Activated CD4-positive, alpha-beta T cell treated with anti-CD3 and anti-CD28 coated beads, Interleukin-2, amount 50 U/mL, for 48 hours (primary cell): ENCODE measurements around the gene ALK.

Experiments
- DNase-seq, 2 experiments: peaks; one replicate each; pipeline ENCODE4 v3.0.0-alpha.2; 2020

The ALK gene

DNA sequence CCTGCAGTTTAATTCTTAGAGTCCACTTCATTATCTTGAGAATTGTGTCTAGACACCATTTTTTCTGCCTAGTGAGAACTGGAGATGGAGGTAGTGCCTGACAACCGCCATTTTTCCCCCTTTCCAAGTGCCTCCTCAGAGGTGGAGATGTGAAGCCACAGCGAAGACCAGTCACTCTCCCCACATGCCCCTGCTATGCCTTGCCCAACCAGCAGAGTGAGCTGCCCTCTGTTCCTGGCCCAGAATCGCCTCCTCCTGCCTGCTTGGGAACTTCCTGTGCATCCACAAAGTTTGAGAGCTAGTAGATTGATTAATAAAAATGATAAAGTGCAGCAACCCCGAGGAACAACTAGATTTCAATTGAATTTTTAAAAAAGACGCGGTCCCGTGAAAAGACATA is 682.9 kb downstream of the ALK start:
- DNase-seq = peak; percentile 3 to 13

DNA sequence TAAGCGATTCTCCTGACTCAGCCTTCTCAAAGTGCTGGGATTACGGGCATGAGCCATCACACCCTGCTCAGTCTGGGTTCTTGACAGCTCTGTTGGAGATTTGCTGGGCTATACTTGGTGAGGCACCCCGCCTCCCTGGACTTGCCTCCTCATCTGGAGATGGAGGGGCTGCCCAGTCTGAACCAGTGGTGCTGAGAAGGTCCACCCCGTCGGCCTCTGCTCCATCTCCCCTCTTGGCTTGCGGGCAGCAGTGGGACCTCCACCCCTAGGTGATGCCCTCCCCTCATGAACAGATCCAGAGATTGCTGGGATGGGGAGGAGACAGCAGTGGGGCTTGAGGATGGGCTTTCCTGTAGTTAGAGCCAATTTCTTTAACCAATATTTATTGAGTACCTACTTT is 685.3 kb downstream of the ALK start:
- no peak for DNase-seq

GRCh38 chr2:29235411-29235810 is 686.0 kb downstream of the ALK start:
- no peak for DNase-seq

DNA sequence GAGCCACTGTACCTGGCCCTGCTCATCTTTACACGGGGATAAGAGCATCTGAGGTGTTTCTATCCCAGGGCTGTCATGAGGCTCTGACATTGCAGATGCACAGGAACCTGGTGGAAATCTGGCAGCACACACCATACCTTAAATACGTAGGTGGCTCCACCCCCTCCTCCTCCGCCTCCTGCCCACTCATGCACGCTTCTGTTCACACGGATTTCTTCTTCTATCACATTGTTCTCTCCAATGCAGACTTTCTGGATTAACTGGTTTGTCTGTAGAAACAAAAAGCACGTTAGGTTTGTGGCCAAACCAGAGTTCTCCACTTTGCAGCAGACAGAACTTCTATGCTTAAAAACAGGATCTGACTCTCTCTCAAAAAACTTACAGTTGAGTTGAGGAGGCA is 688.0 kb downstream of the ALK start:
- DNase-seq = no peak

DNA sequence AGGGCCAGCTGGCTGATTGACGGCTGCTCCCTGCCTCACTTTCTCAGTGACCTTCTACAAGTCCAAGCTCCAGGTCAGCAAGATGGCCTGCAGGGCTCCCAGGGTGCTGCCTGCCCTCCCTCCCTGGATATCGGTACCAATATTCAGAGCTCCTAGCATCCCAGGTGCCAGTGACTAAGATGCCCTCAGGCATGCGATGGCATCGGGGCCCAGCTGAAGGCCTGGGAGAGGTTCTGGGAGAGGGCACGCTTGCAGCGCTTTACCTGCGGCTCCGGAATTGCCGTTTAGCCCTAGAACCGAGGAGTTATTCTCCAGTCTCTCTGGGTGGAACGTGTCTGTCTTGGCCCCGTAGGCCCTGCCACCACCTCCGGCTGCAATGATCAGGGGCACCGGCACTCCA is 689.3 kb downstream of the ALK start:
- DNase-seq = no peak

DNA sequence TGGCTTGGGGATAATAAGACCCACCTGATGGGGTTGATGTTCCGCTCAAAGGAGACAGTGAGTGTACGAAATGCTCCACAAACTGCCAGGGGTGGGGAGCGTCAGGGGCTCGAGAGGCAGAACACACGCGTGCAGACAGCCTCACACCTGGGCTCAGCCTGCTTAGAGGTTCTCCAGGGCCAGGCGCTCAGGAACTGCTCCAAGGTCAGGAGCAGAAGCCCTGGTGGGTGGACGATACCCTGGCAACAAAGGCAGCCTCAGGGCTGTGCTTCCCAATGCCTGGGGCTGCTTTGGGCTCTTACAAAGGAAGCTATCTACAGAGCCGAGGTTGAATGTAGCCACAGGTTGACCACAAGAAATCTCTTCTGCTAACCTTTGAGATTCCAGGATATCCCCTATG is 691.7 kb downstream of the ALK start:
- no peak for DNase-seq

DNA sequence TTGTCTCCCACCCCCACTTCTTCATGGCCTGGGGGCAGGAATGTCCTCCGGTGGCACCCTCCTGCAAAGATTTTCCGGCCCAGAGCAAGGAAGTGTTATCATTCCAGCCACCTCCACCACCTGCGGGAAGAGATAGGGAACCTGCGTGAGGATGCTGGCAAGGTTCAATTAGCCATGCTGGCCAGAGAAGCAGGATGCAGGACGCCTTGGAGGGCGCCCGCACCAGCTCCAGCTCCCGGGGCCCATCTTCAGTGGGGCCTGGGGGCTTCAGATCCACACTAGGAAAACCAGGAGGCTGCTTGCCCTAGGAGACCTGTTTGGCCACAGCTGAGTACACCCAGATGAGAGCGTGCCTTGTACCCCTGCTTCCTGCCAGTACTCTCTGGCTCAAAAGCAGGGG is 692.4 kb downstream of the ALK start:
- DNase-seq = no peak

- DNase-seq = no peak
These were observed 693.3 kb downstream of the ALK start for GRCh38 chr2:29227935-29228675.

- no peak for DNase-seq
These were observed 694.6 kb downstream of the ALK start for GRCh38 chr2:29226808-29227207.

DNA sequence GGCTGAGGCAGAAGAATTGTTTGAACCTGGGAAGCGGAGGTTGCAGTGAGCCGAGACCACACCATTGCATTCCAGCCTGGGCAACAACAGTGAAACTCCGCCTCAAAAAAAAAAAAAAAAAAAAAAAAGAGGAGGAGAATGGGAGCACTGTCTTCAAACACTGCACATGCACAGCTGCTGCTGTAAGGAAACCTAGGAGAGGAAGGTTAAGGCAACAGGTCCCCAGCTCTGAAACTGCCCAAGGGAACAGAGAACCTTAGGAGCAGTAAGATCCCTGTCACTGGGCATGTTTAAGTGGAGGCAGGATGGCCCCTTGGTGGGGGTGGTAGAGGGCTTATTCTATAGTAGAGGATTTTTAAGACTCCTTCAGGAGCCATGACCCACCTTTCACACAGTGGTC is 695.0 kb downstream of the ALK start:
- DNase-seq = no peak

- no peak for DNase-seq
These were observed 695.6 kb downstream of the ALK start for GRCh38 chr2:29225814-29226213.

DNA sequence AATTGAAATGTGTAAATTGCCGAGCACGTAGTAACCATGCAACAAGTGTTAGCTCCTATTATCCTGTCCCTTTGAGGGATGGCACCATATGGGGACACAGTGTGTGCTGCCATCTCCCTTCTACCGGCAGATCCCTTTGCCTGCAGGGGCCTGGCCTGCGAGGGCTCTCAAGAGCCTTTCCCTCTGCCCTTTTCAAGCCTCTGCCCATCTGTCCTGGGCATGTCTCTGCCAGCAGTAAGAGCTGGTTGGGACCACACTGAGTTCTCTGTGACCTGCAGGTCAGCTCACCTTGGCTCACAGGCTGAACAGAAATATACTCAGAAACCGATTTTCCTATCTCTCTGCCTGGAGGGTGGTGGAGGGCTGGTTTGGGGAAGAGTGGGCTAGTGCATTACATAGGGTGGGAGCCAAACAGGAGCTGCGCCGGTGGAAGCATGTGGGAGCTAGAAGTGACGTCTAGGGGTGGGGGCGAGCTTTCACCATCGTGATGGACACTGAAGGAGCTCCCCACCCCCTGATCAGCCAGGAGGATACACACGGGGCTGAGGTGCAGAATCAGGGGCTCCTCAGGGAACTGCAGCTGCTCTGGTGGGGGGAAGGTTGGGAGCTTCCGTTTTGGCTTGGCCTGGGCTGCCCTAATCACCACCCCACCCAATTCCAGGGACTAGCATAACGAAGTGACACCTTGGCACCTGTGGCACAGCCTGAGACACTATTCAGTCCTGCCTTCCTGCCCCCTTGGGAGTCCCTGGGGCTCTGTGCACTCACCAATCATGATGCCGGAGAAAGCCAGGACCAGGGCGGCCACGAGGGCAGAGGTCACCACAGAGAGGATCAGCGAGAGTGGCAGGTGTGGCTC is 696.5 kb downstream of the ALK start:
- DNase-seq = no peak

GRCh38 chr2:29223851-29224692 is 697.3 kb downstream of the ALK start:
- DNase-seq = no peak

DNA sequence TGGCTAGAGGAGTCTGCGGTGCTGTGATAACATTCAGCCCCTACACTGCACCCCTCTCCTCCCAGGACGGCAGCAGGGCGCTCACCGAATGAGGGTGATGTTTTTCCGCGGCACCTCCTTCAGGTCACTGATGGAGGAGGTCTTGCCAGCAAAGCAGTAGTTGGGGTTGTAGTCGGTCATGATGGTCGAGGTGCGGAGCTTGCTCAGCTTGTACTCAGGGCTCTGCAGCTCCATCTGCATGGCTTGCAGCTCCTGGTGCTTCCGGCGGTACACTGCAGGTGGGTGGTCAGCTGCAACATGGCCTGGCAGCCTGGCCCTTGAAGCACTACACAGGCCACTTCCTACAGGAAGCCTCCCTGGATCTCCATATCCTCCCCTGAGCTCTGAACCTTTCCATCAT is 698.1 kb downstream of the ALK start:
- DNase-seq = no peak

GRCh38 chr2:29222381-29223179 is 698.8 kb downstream of the ALK start:
- DNase-seq = no peak

DNA sequence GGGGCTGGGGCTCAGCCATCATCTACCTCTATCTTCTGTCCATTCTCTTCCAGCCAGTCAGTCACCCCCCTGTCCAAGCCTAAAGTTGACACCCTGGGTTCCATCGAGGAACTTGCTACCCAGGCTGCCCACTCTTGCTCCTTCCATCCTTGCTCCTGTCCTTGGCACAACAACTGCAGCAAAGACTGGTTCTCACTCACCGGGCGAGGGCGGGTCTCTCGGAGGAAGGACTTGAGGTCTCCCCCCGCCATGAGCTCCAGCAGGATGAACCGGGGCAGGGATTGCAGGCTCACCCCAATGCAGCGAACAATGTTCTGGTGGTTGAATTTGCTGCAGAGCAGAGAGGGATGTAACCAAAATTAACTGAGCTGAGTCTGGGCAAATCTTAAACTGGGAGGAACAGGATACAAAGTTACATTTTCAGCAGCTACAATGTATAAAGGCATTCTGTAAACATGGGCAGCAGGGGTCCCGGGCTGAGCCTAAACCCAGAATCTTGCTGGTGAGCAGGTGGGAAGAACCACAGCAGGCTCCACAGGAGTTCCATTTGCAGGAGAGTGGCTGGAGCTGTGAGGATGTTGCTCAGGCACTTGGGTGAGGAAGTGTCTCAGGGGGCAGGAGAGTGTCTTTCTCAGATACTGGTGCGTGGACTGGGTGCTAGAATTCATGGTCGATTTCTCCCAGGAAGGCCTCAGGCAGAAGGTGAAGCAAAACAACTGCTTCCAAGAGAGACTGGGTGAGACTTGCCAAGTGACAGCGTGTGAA is 700.7 kb downstream of the ALK start:
- DNase-seq = no peak

DNA sequence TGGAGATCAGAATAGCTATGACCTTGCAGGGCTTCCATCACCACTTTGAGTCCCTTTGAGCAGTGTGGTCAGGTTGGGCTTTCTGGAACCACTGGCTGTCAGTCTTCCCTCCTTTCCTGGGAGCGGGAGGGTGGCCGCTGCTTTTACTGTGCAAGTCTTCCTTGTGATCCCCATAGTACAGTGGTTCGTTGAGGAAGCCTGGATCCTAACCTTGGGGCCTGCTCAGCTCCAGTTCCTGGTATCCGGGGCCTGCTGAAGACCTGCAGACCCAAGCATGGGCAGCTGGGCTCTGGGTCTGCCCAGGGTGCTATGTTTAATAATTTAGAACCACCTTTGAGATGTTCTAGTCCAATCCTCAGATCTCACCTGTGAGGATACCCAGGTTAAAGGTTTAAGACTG is 702.0 kb downstream of the ALK start:
- no peak for DNase-seq

DNA sequence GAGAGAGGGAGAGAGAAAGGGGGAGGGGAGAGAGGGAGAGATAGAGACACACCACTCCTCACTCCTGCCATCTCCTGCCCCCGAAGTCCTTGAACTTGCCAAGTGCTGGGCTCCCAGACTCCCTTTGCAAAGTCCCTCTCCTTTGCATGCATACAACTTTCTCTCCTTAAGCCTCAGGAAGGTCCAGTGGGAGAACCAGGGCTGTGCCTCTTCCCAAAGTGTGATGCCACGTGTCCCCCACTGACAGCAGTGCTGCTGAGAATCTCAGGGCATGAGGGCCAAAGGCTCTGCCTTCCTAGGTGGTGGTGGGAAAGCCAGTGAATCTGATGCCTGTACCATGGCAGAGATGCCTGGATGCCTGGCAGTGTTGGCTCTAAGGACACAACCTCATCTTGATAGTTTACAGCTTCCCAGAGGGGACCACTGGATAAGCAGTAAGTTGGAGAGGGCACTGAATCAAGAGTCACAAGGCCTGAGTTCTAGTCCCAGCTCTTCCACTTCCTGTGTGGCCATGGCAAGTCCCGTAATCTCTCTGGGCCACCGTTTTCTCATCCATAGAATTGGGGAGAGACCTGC is 702.7 kb downstream of the ALK start:
- DNase-seq = no peak

- DNase-seq = no peak
These were observed 703.3 kb downstream of the ALK start for GRCh38 chr2:29218071-29218470.

DNA sequence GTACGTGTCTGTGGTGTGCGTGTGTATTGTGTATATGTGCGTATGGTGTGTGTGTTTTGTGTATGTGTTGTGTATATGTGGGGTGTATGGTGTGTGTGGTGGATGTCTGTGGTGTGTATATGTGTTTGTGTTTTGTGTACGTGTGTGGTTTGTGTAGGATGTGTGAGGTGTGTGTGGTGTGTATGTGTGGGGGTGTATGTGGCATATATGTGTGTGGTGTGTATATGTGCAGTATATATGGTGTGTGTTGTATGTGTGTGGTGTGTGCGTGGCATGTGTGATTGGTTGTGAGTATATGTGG is 704.8 kb downstream of the ALK start:
- DNase-seq = no peak

DNA sequence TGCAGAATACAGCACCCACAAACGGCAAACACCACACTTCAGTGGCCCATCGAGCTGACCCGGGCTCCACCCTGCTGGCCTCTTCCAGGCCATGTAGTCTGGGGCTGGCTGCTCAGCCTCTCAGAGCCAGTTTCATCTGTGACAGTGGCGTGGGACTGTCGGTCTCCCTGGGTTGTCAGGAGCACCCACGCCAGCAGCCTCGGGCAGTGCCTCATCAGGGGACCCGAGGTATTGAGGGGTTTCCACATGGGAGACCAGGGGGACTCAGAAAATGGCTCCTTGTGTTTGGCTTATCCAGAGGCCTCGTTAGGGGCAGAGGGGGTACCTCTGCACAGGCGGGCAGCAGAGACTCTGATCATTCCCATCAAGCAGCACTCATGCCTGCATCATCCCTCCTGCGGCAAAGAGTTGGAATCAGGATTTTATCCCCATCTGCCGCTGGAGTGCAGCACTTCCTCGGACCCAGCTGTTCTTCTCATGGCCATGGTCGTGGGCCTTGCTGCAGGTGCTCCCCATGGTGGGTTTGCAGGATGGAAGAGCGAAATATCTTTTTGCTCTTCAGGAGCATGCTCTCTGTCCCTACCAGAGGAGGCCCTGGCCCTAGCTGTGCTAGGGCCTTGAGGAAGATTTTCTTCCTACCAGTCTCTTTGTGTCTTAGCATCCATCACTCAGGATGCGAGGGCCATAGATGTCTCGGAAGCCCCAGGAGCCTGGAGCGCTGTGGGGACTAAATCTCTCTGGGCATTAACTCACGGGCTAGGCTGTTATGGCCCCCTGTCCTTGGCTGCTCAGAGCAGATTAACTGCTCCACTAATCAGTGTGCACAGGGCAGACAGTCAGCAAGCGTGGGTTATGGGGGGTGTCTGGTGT is 705.4 kb downstream of the ALK start:
- DNase-seq = no peak
